Neural cell (in vitro differentiated cells): Measurements from ENCODE around the gene SNTG2.

ENCODE experiments used
- EP300 ChIP-seq: fragments of 450-650 bp; conservative IDR thresholded peaks from 2 replicates; pipeline ENCODE4 v1.6.1; 2014; ENCODE audit warnings: antibody characterized with exemption, mild to moderate bottlenecking, moderate library complexity; ENCODE audit not compliant: poor library complexity, severe bottlenecking
- EZH2 ChIP-seq: fragments of 200-600, 300-800 bp; shearing (Covaris generic), sonication (generic); IDR thresholded peaks from 2 replicates; pipeline ENCODE4 v1.6.1; 2014; ENCODE audit warnings: antibody characterized with exemption, low read length, borderline replicate concordance, mild to moderate bottlenecking; ENCODE audit not compliant: insufficient read depth, poor library complexity, severe bottlenecking
- MXI1 ChIP-seq: fragments of 450-650 bp; conservative IDR thresholded peaks from 2 replicates; pipeline ENCODE4 v1.6.1; 2014; ENCODE audit warnings: antibody characterized with exemption, mild to moderate bottlenecking; ENCODE audit not compliant: poor library complexity, severe bottlenecking
- POLR2AphosphoS5 ChIP-seq: IDR thresholded peaks from 2 replicates; pipeline ENCODE4 v1.6.1; 2012
- RAD21 ChIP-seq: fragments of 450-650 bp; conservative IDR thresholded peaks from 2 replicates; pipeline ENCODE4 v1.6.1; 2014; ENCODE audit warnings: antibody characterized with exemption, mild to moderate bottlenecking, moderate library complexity
- TAF1 ChIP-seq: IDR thresholded peaks from 2 replicates; pipeline ENCODE4 v1.6.1; 2012; ENCODE audit warnings: low read depth
- TF ChIP-seq, protein P1 (sequence below): fragments of 450-650 bp; IDR thresholded peaks from 2 replicates; pipeline ENCODE4 v1.5.1; 2014; ENCODE audit warnings: antibody characterized with exemption, mild to moderate bottlenecking, moderate library complexity; ENCODE audit not compliant: poor library complexity, severe bottlenecking
- TF ChIP-seq, protein P2 (sequence below): IDR thresholded peaks from 2 replicates; pipeline ENCODE4 v1.6.1; 2012; ENCODE audit warnings: borderline replicate concordance

- TF ChIP-seq RAD21 (no peak), EZH2 (no peak), POLR2AphosphoS5 (no peak), MXI1 (no peak), EP300 (no peak), TAF1 (no peak)
- TF ChIP-seq, protein P1, sequence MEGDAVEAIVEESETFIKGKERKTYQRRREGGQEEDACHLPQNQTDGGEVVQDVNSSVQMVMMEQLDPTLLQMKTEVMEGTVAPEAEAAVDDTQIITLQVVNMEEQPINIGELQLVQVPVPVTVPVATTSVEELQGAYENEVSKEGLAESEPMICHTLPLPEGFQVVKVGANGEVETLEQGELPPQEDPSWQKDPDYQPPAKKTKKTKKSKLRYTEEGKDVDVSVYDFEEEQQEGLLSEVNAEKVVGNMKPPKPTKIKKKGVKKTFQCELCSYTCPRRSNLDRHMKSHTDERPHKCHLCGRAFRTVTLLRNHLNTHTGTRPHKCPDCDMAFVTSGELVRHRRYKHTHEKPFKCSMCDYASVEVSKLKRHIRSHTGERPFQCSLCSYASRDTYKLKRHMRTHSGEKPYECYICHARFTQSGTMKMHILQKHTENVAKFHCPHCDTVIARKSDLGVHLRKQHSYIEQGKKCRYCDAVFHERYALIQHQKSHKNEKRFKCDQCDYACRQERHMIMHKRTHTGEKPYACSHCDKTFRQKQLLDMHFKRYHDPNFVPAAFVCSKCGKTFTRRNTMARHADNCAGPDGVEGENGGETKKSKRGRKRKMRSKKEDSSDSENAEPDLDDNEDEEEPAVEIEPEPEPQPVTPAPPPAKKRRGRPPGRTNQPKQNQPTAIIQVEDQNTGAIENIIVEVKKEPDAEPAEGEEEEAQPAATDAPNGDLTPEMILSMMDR: no peak
- TF ChIP-seq, protein P2, sequence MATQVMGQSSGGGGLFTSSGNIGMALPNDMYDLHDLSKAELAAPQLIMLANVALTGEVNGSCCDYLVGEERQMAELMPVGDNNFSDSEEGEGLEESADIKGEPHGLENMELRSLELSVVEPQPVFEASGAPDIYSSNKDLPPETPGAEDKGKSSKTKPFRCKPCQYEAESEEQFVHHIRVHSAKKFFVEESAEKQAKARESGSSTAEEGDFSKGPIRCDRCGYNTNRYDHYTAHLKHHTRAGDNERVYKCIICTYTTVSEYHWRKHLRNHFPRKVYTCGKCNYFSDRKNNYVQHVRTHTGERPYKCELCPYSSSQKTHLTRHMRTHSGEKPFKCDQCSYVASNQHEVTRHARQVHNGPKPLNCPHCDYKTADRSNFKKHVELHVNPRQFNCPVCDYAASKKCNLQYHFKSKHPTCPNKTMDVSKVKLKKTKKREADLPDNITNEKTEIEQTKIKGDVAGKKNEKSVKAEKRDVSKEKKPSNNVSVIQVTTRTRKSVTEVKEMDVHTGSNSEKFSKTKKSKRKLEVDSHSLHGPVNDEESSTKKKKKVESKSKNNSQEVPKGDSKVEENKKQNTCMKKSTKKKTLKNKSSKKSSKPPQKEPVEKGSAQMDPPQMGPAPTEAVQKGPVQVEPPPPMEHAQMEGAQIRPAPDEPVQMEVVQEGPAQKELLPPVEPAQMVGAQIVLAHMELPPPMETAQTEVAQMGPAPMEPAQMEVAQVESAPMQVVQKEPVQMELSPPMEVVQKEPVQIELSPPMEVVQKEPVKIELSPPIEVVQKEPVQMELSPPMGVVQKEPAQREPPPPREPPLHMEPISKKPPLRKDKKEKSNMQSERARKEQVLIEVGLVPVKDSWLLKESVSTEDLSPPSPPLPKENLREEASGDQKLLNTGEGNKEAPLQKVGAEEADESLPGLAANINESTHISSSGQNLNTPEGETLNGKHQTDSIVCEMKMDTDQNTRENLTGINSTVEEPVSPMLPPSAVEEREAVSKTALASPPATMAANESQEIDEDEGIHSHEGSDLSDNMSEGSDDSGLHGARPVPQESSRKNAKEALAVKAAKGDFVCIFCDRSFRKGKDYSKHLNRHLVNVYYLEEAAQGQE: no peak
Measured at GRCh38 chr2:1136846-1137245, 186.2 kb downstream of the SNTG2 start.
